HepG2 (cell line): Measurements from ENCODE around the gene DGUOK. TPM values are rescaled to one million over a fixed set of nuclear protein-coding genes. Genes with fewer than 3 reads are reported as not detected.

ENCODE experiments used
- ARID2 ChIP-seq: sonication (generic); formaldehyde crosslinking; IDR thresholded peaks from 2 replicates; pipeline ENCODE4 v1.8.1; 2022; ENCODE audit warnings: mild to moderate bottlenecking, missing genetic modification reagents, borderline replicate concordance
- ASH2L ChIP-seq: fragments of 300-600, 200-600 bp; sonication (generic); IDR thresholded peaks from 2 replicates; pipeline ENCODE4 v1.7.0; 2017; ENCODE audit warnings: low read depth, mild to moderate bottlenecking, moderate library complexity, mixed read lengths, low read length; ENCODE audit not compliant: insufficient read length
- HNRNPLL ChIP-seq: fragments of 200-400 bp; formaldehyde crosslinking; IDR thresholded peaks from 2 replicates; pipeline ENCODE4 v1.6.1; 2017; ENCODE audit warnings: mild to moderate bottlenecking, low read depth, low read length; ENCODE audit not compliant: poor library complexity, severe bottlenecking
- MXD4 ChIP-seq: IDR thresholded peaks from 2 replicates; pipeline ENCODE4 v1.6.1; 2016; ENCODE audit warnings: mild to moderate bottlenecking, missing biosample characterization, missing genetic modification reagents
- NPAS2 ChIP-seq: sonication (generic); formaldehyde crosslinking; IDR thresholded peaks from 2 replicates; pipeline ENCODE4 v1.8.0; 2022; ENCODE audit warnings: mild to moderate bottlenecking, missing genetic modification reagents, borderline replicate concordance
- TGIF2 ChIP-seq: IDR thresholded peaks from 2 replicates; pipeline ENCODE4 v1.6.1; 2016; ENCODE audit warnings: control low read depth, missing compliant biosample characterization
- ZBTB1 ChIP-seq: sonication (generic); formaldehyde crosslinking; IDR thresholded peaks from 2 replicates; pipeline ENCODE4 v1.4.0; 2020; ENCODE audit warnings: missing genetic modification reagents, borderline replicate concordance
- ZMYM3 ChIP-seq: sonication (generic); formaldehyde crosslinking; IDR thresholded peaks from 2 replicates; pipeline ENCODE4 v1.5.1; 2020; ENCODE audit warnings: mild to moderate bottlenecking, missing genetic modification reagents
- ZNF335 ChIP-seq: sonication (generic); formaldehyde crosslinking; IDR thresholded peaks from 2 replicates; pipeline ENCODE4 v1.4.0; 2020; ENCODE audit warnings: missing genetic modification reagents
- ZNF496 ChIP-seq: sonication (generic); formaldehyde crosslinking; IDR thresholded peaks from 2 replicates; pipeline ENCODE4 v1.8.1; 2023; ENCODE audit warnings: mild to moderate bottlenecking, moderate library complexity, missing genetic modification reagents; ENCODE audit not compliant: insufficient replicate concordance
- ZNF724P ChIP-seq: sonication (generic); formaldehyde crosslinking; IDR thresholded peaks from 2 replicates; pipeline ENCODE4 v1.8.0; 2022; ENCODE audit warnings: missing genetic modification reagents, borderline replicate concordance
- polyA plus RNA-seq, 8 experiments: library from polyadenylated mRNA; depleted of rRNA in 3 of 8; stranded (reverse) in 7 of 8; unstranded in 1 of 8; fragments of >200 nt; fragmentation: Illumina TruSeq in 4 of 8; extraction: Trizol in 4 of 8; gene quantifications; 2 replicates each; pipeline versions ENCODE4 v1.2.1 to v1.2.3, GENCODE V29; 2011 to 2016; ENCODE audit warnings: low read depth in 4 of 8, missing spikeins in 1 of 8, mixed read lengths in 1 of 8; ENCODE audit not compliant: insufficient read depth in 1 of 8
- total RNA-seq, 5 experiments: library from RNA; depleted of rRNA; stranded (reverse); fragments of >200 nt; fragmentation: Illumina TruSeq; extraction: Trizol; gene quantifications; 2 replicates each; pipeline ENCODE4 v1.2.3, GENCODE V29; 2016; ENCODE audit warnings: low read depth in 1 of 5
- TF ChIP-seq, protein P1 (sequence below): sonication (generic); formaldehyde crosslinking; IDR thresholded peaks from 2 replicates; pipeline ENCODE4 v1.5.1; 2020; ENCODE audit warnings: missing genetic modification reagents, mild to moderate bottlenecking, borderline replicate concordance
- TF ChIP-seq, protein P2 (sequence below): sonication (generic); formaldehyde crosslinking; IDR thresholded peaks from 2 replicates; pipeline ENCODE4 v1.4.0; 2020; ENCODE audit warnings: missing genetic modification reagents
- TF ChIP-seq, protein P3 (sequence below): sonication (generic); formaldehyde crosslinking; IDR thresholded peaks from 2 replicates; pipeline ENCODE4 v1.5.0; 2020; ENCODE audit warnings: mild to moderate bottlenecking, missing genetic modification reagents
- TF ChIP-seq, protein P4 (sequence below): sonication (generic); formaldehyde crosslinking; IDR thresholded peaks from 2 replicates; pipeline ENCODE4 v1.9.0; 2021; ENCODE audit warnings: missing genetic modification reagents, borderline replicate concordance
- TF ChIP-seq, protein P5 (sequence below): sonication (generic); formaldehyde crosslinking; IDR thresholded peaks from 2 replicates; pipeline ENCODE4 v1.5.0; 2020; ENCODE audit warnings: missing genetic modification reagents
- TF ChIP-seq, protein P6 (sequence below): sonication (generic); formaldehyde crosslinking; conservative IDR thresholded peaks from 2 replicates; pipeline ENCODE4 v1.8.0; 2022; ENCODE audit warnings: missing genetic modification reagents

Gene DGUOK
- total and polyA plus RNA-seq, 2 of the 13 experiments (the other 11 are each of a cell fraction or from before 2014, with no cell fraction given) = 105 to 137 TPM

DNA sequence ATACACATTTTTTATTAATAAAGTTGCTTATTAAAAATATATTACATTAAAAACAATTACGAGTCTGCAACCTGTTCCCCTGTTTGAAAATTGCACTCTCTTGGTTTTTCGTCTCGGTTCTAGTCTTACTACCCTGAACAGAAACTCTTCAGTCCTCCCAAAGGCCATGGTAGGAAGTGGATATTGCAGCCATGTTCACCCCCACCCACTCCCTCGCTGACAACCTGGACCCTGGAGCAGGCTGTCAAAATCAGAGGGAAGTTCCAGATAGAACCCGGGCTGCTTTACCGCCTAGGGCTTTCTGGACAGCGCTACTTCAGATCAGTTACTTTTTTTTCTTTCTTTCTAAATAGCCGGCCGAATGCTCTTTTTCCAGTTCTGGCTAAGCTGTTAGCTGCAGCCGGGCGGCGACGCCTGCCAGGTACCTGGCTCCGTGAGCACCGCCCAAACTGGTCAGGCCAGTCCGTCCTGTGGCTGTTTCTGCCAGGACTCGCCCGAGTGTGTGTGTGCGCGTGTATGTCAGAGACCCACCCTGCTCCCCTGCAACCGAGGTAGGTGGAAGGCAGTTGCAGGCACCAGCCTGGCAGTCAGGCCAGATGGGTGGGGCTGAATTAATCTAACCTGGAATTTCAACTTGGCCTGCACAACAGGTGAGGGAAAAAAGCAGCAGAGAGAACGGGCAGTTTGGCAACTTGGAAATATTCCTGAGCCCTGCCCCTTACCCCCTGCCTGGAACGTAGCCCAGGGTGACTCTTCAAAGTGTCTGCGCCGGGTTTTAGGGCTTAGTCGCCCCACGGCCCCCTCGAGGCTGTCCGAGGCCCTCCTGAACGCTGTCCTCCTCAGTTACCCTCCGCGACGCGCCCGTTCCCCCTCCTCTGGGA is 56.9 kb downstream of the DGUOK start (continued):
- TF ChIP-seq, protein P1, sequence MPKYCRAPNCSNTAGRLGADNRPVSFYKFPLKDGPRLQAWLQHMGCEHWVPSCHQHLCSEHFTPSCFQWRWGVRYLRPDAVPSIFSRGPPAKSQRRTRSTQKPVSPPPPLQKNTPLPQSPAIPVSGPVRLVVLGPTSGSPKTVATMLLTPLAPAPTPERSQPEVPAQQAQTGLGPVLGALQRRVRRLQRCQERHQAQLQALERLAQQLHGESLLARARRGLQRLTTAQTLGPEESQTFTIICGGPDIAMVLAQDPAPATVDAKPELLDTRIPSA (CRISPR knock-in tag) = no peak
- TF ChIP-seq ARID2 (CRISPR knock-in tag) (peak; percentile 82; the same call in 1 of the 2 replicates), ZBTB1 (CRISPR knock-in tag) (no peak), TGIF2 (CRISPR knock-in tag) (peak; percentile 69; the same call in 1 of the 2 replicates), NPAS2 (no peak), ASH2L (peak; percentile 60), ZMYM3 (CRISPR knock-in tag) (0 out of 2 replicates have a peak, but pooled peaks have one; percentile 6), HNRNPLL (peak; percentile 49), ZNF335 (0 out of 2 replicates have a peak, but pooled peaks have one; percentile 11), ZNF496 (CRISPR knock-in tag) (no peak), MXD4 (CRISPR knock-in tag) (no peak), ZNF724P (no peak)
- TF ChIP-seq, protein P2, sequence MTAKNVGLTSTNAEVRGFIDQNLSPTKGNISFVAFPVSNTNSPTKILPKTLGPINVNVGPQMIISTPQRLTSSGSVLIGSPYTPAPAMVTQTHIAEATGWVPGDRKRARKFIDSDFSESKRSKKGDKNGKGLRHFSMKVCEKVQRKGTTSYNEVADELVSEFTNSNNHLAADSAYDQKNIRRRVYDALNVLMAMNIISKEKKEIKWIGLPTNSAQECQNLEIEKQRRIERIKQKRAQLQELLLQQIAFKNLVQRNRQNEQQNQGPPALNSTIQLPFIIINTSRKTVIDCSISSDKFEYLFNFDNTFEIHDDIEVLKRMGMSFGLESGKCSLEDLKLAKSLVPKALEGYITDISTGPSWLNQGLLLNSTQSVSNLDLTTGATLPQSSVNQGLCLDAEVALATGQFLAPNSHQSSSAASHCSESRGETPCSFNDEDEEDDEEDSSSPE (CRISPR knock-in tag) = no peak
- TF ChIP-seq, protein P3, sequence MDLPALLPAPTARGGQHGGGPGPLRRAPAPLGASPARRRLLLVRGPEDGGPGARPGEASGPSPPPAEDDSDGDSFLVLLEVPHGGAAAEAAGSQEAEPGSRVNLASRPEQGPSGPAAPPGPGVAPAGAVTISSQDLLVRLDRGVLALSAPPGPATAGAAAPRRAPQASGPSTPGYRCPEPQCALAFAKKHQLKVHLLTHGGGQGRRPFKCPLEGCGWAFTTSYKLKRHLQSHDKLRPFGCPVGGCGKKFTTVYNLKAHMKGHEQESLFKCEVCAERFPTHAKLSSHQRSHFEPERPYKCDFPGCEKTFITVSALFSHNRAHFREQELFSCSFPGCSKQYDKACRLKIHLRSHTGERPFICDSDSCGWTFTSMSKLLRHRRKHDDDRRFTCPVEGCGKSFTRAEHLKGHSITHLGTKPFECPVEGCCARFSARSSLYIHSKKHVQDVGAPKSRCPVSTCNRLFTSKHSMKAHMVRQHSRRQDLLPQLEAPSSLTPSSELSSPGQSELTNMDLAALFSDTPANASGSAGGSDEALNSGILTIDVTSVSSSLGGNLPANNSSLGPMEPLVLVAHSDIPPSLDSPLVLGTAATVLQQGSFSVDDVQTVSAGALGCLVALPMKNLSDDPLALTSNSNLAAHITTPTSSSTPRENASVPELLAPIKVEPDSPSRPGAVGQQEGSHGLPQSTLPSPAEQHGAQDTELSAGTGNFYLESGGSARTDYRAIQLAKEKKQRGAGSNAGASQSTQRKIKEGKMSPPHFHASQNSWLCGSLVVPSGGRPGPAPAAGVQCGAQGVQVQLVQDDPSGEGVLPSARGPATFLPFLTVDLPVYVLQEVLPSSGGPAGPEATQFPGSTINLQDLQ = peak; percentile 45; the same call in 1 of the 2 replicates
- TF ChIP-seq, protein P4, sequence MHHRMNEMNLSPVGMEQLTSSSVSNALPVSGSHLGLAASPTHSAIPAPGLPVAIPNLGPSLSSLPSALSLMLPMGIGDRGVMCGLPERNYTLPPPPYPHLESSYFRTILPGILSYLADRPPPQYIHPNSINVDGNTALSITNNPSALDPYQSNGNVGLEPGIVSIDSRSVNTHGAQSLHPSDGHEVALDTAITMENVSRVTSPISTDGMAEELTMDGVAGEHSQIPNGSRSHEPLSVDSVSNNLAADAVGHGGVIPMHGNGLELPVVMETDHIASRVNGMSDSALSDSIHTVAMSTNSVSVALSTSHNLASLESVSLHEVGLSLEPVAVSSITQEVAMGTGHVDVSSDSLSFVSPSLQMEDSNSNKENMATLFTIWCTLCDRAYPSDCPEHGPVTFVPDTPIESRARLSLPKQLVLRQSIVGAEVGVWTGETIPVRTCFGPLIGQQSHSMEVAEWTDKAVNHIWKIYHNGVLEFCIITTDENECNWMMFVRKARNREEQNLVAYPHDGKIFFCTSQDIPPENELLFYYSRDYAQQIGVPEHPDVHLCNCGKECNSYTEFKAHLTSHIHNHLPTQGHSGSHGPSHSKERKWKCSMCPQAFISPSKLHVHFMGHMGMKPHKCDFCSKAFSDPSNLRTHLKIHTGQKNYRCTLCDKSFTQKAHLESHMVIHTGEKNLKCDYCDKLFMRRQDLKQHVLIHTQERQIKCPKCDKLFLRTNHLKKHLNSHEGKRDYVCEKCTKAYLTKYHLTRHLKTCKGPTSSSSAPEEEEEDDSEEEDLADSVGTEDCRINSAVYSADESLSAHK (CRISPR knock-in tag) = no peak
- TF ChIP-seq, protein P5, sequence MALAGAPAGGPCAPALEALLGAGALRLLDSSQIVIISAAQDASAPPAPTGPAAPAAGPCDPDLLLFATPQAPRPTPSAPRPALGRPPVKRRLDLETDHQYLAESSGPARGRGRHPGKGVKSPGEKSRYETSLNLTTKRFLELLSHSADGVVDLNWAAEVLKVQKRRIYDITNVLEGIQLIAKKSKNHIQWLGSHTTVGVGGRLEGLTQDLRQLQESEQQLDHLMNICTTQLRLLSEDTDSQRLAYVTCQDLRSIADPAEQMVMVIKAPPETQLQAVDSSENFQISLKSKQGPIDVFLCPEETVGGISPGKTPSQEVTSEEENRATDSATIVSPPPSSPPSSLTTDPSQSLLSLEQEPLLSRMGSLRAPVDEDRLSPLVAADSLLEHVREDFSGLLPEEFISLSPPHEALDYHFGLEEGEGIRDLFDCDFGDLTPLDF (CRISPR knock-in tag) = no peak
- TF ChIP-seq, protein P6, sequence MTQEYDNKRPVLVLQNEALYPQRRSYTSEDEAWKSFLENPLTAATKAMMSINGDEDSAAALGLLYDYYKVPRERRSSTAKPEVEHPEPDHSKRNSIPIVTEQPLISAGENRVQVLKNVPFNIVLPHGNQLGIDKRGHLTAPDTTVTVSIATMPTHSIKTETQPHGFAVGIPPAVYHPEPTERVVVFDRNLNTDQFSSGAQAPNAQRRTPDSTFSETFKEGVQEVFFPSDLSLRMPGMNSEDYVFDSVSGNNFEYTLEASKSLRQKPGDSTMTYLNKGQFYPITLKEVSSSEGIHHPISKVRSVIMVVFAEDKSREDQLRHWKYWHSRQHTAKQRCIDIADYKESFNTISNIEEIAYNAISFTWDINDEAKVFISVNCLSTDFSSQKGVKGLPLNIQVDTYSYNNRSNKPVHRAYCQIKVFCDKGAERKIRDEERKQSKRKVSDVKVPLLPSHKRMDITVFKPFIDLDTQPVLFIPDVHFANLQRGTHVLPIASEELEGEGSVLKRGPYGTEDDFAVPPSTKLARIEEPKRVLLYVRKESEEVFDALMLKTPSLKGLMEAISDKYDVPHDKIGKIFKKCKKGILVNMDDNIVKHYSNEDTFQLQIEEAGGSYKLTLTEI = no peak
